Measurements from ENCODE around the gene LILRB3.

DNA sequence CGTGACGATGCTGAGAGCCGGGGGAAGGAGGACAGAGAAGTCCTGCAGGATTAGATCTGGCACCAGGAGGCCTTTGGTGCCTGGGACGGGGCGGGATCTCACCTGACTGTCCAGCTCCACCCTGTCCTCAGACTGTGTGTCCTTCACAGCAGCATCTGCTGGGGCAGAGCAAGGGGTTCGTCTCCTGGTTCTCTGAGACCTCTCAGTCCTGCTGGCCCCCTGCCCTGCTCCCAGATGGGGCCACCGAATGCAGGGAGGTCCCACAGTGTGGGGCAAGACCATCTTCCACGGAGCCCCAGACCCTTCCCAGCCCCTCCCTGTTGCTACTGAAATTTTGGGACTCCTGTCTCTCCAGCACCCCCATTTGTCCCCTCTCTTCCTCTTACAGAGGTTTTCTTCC, 4.5 kb downstream of the LILRB3 start:
- TF ChIP-seq CTCF (IDR thresholded peaks at IDR 0.05) (no peak), POLR2A (IDR thresholded peaks at IDR 0.05) (no peak)

All from body of pancreas (tissue), 4 donors.